ENCODE results near the gene BPIFB2.

The BPIFB2 gene

DNA sequence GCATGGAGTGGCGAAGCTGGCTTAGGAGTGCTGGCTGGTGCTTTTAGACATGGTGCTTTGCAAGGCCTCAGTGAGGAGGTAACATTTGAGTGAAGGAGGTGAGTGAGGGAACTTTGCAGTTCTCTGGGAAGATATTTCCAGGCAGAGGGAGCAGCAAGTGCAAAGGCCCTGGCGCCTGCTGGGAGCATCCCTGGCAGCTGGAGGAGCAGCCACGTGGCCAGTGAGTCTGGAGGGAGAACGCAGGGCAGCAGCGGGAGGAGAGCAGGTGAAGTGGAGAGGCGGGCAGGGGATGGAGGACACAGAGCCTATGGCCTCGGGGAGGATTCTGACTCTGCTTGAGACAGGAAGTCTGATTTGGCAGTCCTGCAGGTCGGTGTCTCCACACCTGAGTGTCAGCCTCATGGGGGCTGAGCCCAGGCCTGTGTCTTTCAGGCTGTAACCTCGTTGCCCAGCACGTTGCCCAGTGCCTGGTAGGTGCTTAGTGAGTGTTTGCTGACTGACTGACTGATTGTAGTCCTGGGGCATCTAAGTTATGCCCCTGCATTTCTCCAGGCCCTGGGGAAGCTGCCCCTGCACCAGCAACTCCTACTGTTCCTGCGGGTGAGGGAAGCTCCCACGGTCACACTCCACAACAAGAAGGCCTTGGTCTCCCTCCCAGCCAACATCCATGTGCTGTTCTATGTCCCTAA lies 60.9 kb downstream of the BPIFB2 start:
- TF ChIP-seq EGR1 (IDR thresholded peaks at IDR 0.05): no peak
- TF ChIP-seq CEBPB (IDR thresholded peaks at IDR 0.05): no peak
- TF ChIP-seq TEAD4 (IDR thresholded peaks at IDR 0.05): no peak
- TF ChIP-seq REST (IDR thresholded peaks at IDR 0.05; ENCODE audit: low read depth): no peak
- TF ChIP-seq RAD21 (IDR thresholded peaks at IDR 0.05; ENCODE audit: low read depth): no peak
- no peak for TF ChIP-seq TAF1 (IDR thresholded peaks at IDR 0.05; ENCODE audit: low read depth)
- no peak for TF ChIP-seq YY1 (IDR thresholded peaks at IDR 0.05; ENCODE audit: low read depth)
- TF ChIP-seq FOXM1 (IDR thresholded peaks at IDR 0.05; ENCODE audit: borderline replicate concordance, low read depth): no peak
- no peak for TF ChIP-seq EP300 (IDR thresholded peaks at IDR 0.05; ENCODE audit: borderline replicate concordance)
- TF ChIP-seq NFIC (IDR thresholded peaks at IDR 0.05): no peak
- TF ChIP-seq ZBTB7A (IDR thresholded peaks at IDR 0.05; ENCODE audit: low read depth): no peak
- TF ChIP-seq MAX (IDR thresholded peaks at IDR 0.05): no peak
- no peak for TF ChIP-seq USF1 (IDR thresholded peaks at IDR 0.05)
- no peak for TF ChIP-seq CREB1 (IDR thresholded peaks at IDR 0.05; ENCODE audit: low read depth)
- no peak for TF ChIP-seq TCF12 (IDR thresholded peaks at IDR 0.05; ENCODE audit: low read depth)

- TF ChIP-seq TEAD4 (IDR thresholded peaks at IDR 0.05): no peak
- TF ChIP-seq TCF12 (IDR thresholded peaks at IDR 0.05; ENCODE audit: low read depth): no peak
- no peak for TF ChIP-seq TAF1 (IDR thresholded peaks at IDR 0.05; ENCODE audit: low read depth)
- TF ChIP-seq EP300 (IDR thresholded peaks at IDR 0.05; ENCODE audit: borderline replicate concordance): no peak
- TF ChIP-seq CEBPB (IDR thresholded peaks at IDR 0.05): no peak
- no peak for TF ChIP-seq USF1 (IDR thresholded peaks at IDR 0.05)
- TF ChIP-seq MAX (IDR thresholded peaks at IDR 0.05): no peak
- no peak for TF ChIP-seq REST (IDR thresholded peaks at IDR 0.05; ENCODE audit: low read depth)
- TF ChIP-seq EGR1 (IDR thresholded peaks at IDR 0.05): no peak
- no peak for TF ChIP-seq NFIC (IDR thresholded peaks at IDR 0.05)
- no peak for TF ChIP-seq YY1 (IDR thresholded peaks at IDR 0.05; ENCODE audit: low read depth)
- no peak for TF ChIP-seq ZBTB7A (IDR thresholded peaks at IDR 0.05; ENCODE audit: low read depth)
- TF ChIP-seq FOXM1 (IDR thresholded peaks at IDR 0.05; ENCODE audit: borderline replicate concordance, low read depth): no peak
- no peak for TF ChIP-seq CREB1 (IDR thresholded peaks at IDR 0.05; ENCODE audit: low read depth)
- no peak for TF ChIP-seq RAD21 (IDR thresholded peaks at IDR 0.05; ENCODE audit: low read depth)
These were observed 62.2 kb downstream of the BPIFB2 start for GRCh38 chr20:33069673-33070072.

DNA sequence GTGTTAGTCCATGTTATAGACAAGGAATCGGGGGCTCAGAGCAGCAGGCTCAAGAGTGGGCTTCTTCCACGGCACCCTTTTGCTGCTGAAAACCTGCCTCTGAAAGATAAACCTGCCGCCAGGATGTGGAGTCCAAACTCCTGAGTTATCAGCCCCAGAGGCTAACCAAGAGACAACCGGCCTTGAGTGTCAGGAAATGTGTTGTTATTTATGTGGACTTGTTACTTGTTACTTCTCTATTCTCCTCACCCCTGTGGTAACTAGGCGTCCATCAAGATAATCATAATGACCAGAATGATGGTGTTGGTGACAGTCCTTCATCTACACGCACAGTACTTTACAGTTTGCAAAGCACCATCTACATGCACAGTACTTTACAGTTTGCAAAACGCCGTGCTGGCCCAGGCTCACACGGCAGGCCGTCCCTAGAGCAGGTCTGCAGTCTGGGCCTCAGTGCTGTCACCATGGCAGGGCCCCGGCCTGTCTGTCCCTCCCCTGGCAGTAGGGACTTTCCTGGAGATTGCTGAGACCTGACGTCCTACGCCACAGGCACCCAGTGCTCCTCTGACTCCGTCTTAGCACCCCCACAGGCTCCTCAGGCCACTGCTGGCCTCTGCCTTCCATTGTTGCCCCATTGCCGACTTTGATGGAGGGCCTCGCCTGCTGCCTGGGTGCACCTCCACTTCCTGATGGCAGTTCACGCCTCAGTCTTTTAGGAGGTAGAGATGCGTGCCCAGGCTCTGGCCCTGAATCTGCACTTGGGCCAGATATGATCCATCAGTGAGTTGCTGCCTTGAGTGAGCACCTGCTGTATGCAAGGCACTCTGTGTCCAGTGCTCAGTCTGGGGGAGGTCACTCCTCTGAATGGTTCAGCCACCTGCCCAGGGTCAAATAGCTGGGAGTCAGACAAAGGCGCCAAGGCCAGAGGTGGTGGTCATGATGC lies 62.9 kb downstream of the BPIFB2 start:
- TF ChIP-seq FOXM1 (IDR thresholded peaks at IDR 0.05; ENCODE audit: borderline replicate concordance, low read depth) (no peak), REST (IDR thresholded peaks at IDR 0.05; ENCODE audit: low read depth) (no peak), YY1 (IDR thresholded peaks at IDR 0.05; ENCODE audit: low read depth) (no peak), NFIC (IDR thresholded peaks at IDR 0.05) (no peak), TAF1 (IDR thresholded peaks at IDR 0.05; ENCODE audit: low read depth) (no peak), MAX (IDR thresholded peaks at IDR 0.05) (no peak), TCF12 (IDR thresholded peaks at IDR 0.05; ENCODE audit: low read depth) (no peak), TEAD4 (IDR thresholded peaks at IDR 0.05) (no peak), EP300 (IDR thresholded peaks at IDR 0.05; ENCODE audit: borderline replicate concordance) (no peak), CEBPB (IDR thresholded peaks at IDR 0.05) (no peak), ZBTB7A (IDR thresholded peaks at IDR 0.05; ENCODE audit: low read depth) (no peak), USF1 (IDR thresholded peaks at IDR 0.05) (no peak), EGR1 (IDR thresholded peaks at IDR 0.05) (no peak), CREB1 (IDR thresholded peaks at IDR 0.05; ENCODE audit: low read depth) (no peak)

All from Ishikawa (cell line).